ENCODE data around the gene ABCA9.
"Not testable (repeated sequence)": the region's sequence is repeated elsewhere in the genome, so short reads cannot be mapped to it uniquely, and the experiment has no call there.

Gene ABCA9

DNA sequence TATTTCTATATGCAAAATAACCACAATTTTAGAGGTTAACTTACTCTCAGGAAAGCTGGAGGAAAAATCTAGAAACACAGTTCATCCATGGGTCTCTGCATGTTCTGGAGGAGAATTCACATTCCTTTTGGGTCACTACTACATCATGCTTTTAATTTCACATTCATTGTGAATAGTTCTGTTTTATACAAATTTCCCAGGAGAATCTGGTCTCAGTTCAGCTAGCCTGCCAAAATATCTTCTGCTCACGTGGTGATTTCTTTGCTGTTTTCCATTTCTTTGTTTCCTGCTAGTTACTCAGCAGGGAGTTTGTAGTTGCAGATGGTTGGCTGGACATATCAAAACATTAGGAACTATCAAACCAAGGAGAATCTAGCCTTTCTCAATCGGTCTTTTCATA lies at the start of gene ABCA9:
Gene ABCA9 (minus strand): TSS at position 106 of the 400 bp plus-strand sequence. CDS start 9,801 bp downstream, outside the sequence.
- DNase-seq = no peak

DNA sequence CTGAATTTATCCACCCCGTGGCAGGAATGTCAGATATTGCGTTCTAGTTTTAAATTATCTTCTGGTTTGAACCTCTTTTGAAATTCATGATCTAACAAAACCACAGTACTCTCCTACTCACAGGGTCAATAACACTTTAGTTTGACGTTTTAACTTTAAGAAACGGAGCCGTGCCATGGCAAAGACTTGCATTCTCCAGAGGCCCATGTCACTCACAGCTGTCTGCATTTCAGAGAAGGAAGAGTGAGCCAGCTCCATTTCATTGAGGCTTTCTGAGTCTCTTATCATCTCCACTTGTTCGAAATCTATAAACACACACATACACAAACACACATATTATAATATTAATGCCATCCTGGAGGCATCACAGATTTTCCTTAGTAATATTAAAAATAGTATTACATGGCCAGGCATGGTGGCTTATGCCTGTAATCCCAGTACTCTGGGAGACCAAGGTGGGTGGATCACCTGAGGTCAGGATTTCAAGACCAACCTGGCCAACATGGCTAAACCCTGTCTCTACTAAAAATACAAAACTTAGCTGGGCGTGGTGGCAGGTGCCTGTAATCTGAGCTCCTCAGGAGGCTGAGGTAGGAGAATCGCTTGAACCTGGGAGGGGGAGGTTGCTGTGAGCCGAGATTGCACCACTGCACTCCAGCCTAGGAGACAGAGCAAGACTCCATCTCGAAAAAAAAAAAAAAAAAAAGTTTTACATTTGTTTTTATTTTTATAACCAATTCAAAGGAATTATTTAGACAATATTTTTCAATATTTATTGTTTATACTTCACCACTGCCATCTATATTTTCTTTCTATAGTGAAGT lies 45.4 kb upstream of the ABCA9 start:
- no peak for DNase-seq

DNA sequence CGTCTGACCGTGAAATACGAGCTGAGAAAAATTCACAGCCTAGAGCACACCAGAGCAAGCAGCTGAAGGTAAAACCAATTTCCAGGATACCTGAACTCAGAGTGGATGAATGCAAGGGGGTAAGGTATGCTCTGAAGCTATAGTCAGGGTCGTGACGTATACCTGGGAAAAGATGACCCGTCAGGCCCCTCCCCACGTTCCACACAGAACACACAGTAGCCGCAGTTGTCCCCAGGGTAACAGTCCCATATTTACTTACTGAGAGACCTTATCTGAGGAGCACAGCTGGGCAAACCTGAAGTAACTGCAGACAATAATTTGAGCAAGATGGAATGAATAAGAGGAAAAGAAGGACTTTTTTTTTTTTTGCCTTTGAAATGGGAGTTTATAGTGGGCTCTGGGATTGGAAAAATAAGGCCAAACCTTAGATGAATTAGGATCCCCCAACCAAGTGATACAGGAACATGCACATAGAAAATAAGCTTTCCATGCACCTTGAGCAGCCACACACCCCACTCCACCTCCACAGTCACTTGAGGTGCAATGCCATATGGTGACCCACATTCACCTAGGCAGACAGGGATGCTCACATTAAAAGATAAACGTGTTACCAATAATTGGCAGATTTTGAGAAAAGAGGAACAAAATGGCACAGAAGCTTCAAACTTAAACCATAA lies 43.0 kb upstream of the ABCA9 start:
- DNase-seq = no peak

GRCh38 chr17:69098625-69099024 lies 37.9 kb upstream of the ABCA9 start:
- DNase-seq = no peak

- DNase-seq = no peak
Observed at GRCh38 chr17:69096541-69096940, 35.8 kb upstream of the ABCA9 start.

DNA sequence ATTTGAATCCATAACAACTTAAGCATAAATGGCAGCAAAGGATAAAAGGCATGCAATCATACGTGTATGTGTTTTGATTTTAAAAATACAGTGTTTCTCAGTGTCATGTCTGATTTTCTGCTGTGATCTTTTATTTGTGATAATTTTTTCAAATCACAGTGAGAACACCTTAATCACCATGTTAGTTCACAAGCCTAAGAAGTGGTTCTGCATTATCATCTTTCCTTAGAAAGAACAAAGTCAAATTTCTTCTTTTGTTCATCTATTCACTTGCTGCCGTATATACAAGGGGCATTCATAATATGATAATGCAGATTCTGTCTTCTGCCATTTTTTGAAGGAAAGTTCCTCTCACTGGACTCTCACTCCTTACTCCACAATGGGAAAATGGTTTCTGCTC lies 33.3 kb upstream of the ABCA9 start:
- DNase-seq = no peak

DNA sequence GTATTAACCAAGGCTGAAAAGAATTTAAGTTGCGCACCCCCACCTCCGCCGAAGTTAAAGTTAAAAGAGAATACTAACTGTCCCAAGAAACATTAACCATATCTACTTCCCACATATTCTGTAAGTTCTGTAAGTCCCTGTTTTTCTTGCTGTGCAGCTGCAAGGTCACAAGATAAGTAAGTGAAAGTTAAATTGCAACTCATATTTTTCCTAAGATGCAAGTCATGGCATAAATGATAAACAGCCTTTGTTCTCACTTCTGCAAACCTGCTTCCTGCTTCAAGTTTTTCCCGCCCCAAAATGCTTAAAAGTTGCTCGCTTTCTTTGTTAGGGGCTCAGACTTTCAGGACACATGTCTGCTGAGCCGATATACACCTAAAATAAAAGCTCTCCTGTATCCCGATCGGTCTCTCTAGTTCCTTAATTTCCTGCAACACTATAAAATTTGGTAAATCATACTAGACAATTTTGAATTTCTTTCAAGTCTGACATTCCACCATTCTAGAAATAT lies 32.6 kb upstream of the ABCA9 start:
- DNase-seq = no peak

GRCh38 chr17:69090365-69090764 lies 29.6 kb upstream of the ABCA9 start:
- no peak for DNase-seq

GRCh38 chr17:69088643-69089200 lies 28.0 kb upstream of the ABCA9 start:
- no peak for DNase-seq

GRCh38 chr17:69086641-69087040 lies 25.9 kb upstream of the ABCA9 start:
- no peak for DNase-seq

DNA sequence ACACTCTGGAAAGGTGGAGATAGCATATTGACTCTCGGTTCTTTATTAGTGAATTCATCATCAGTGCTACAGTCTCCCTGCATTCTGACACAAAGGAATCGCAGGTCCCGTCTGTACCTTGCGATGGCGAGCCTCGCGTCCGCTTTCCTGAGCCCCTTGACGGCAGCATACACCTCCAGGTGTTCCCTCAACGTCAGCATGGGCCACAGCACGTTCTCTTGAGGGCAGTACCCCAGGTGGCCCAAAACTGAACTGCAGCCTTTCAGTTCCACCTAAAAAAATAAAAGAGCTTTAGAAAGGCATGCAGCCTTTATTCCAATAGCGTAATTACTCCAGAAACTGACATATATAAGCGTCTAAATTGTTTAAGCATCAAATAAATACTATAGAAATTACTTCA lies 24.2 kb upstream of the ABCA9 start:
- DNase-seq = no peak

GRCh38 chr17:69082696-69083095 lies 22.0 kb upstream of the ABCA9 start:
- DNase-seq = no peak

DNA sequence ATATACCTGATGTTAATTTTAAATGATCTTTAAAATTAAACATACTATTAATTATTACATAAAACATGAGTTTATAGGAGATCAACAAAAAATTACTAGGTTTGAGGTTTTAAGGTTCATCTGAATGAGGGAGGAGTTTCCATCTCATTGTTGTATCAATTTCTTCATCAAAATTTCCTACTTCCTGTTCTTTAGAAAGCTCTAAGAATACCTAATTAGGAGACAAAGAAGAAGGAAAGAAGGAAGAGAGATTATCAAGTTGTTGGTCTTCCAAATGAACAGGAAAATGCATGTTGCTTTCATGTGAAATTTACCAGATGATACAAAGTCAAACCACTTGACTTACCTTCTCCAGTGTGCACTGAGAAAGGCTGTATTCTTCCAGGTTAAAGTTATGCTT lies 18.1 kb upstream of the ABCA9 start:
- no peak for DNase-seq

DNA sequence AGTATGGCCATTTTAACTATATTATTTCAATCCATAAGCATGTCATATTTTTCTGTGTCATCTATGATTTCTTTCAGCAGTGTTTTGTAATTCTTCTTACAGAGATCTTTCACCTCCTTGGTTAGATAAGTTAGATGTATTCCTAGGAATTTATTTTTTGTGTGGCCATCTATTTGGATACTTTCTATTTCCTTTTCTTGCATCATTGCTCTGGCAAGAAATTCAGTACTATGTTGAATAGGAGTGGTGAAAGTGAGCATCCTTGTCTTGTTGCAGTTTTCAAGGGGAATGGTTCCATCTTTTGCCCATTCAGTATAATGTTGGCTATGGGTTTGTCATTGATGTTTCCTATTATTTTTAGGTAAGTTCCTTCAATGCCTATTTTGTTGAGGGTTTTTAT lies 15.1 kb upstream of the ABCA9 start:
- DNase-seq = no peak

DNA sequence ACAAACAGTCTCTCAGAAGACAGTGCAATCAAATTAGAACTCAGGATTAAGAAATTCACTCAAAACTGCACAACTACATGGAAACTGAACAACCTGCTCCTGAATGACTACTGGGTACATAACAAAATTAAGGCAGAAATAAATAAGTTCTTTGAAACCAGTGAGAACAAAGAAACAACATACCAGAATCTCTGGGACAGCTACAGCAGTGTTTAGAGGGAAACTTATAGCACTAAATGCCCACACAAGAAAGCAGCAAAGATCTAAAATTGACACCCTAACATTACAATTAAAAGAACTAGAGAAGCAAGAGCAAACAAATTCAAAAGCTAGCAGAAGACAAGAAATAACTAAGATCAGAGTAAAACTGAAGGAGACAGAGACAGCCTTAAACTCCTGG lies 12.7 kb upstream of the ABCA9 start:
- not testable (repeated sequence) for DNase-seq

GRCh38 chr17:69072803-69073256 lies 12.1 kb upstream of the ABCA9 start:
- DNase-seq = not testable (repeated sequence)

DNA sequence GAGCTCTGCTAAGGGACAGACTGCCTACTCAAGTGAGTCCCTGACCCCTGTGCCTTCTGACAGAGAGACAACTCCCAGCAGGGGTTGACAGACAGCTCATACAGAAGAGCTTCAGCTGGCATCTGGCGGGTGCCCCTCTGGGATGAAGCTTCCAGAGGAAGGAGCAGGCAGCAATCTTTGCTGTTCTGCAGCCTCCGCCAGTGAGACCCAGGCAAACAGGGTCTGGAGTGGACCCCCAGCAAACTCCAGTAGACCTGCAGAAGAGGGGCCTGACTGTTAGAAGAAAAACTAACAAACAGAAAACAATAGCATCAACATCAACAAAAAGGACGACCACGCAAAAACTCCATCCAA lies 10.5 kb upstream of the ABCA9 start:
- not testable (repeated sequence) for DNase-seq

GRCh38 chr17:69070378-69071232 lies 9.9 kb upstream of the ABCA9 start:
- DNase-seq = not testable (repeated sequence)

GRCh38 chr17:69069226-69069750 lies 8.6 kb upstream of the ABCA9 start:
- no peak for DNase-seq

DNA sequence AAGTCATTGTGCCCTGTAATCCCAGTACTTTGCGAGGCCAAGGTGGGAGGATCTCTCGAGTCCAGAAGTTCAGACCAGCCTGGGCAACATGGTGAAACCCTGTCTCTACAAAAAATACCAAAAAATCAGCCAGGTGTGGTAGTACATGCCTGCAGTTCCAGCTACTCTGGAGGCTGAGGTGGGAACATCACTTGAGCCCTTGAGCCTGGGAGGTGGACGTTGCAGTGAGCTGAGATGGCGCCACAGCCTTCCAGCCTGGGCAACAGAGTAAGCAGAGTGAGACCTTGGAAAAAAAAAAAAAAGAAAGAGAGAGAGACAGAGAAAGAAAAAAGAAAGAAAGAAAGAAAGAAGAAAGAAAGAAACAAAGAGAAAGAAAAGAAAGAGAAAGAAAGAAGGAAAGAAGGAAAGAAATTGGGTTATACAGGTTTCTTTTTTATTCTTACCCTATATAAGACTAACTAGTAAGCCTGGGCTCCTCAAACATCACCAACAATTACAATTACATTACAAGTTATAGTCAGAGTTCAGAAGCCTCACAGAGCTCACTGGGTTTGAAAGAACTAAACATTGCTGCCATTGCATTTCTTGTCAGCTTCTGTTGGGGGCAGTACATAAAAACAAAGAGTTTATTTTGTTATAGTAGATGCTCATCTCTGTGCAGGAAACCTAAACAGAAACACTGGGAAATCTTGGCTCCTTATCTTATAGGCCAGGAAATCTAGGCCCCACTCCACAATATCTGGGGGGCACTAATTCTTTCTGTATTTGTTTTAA lies 6.7 kb upstream of the ABCA9 start:
- DNase-seq = no peak

DNA sequence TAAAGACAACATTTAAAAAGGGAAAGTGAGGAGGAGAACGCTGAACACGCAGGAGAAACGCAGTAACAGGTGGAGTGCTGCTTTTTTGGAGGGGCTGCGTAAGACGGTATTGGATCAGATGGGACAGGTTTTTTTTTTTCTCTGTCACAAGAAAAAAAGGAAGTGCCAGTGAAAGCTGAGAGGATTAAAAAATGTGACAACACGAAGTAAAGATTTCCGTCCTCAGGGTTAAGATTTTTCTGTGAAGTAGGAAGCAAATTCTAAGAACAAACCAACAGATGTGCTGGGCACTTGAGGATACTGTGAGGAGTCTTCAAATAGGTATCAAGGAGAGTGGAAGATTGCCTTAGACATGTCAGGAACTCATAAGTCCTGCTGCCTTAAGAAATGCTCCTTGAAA lies 5.8 kb upstream of the ABCA9 start:
- DNase-seq = no peak

DNA sequence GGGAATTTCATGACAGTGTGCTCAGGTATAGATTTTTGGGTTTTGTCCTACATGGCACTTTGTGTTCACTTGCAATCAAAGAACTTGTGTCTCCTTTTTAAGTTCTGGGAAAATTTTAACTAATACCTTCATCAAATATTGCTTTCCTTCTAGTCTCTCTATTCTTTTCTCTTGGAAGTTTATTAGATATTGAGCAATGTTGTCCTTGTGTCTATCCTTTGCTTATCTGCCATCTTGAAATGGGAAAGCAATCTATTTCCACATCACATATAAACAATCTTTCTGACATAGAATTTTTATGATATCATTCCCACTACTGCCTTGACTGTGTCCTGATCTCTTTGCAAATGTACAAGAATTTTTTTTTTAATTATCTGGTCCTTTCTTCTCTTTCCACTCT lies 4.4 kb upstream of the ABCA9 start:
- DNase-seq = no peak

Data from NCI-H1105 (cell line).